Vagina (tissue), 2 donors: Measurements from ENCODE around the gene CAPN7.

Experiments
- CTCF ChIP-seq, 3 experiments: fragments of 450-650 bp in 2 of 3; fragments of 200-600 bp in 1 of 3; sonication (generic) in 1 of 3; IDR thresholded peaks; one replicate each; pipeline ENCODE4 v1.5.1; 2017 to 2019; ENCODE audit warnings: antibody characterized with exemption in 3 of 3, mild to moderate bottlenecking in 2 of 3, moderate library complexity in 2 of 3
- POLR2A ChIP-seq, 2 donors: fragments of 450-650 bp; IDR thresholded peaks; one replicate each; pipeline ENCODE4 v1.6.1; 2017; ENCODE audit warnings: antibody characterized with exemption in 2 of 2, mild to moderate bottlenecking in 2 of 2, moderate library complexity in 2 of 2
- POLR2AphosphoS5 ChIP-seq, 2 donors: sonication (generic); formaldehyde crosslinking; IDR thresholded peaks; one replicate each; pipeline ENCODE4 v1.9.0; 2017; ENCODE audit warnings: antibody characterized with exemption in 2 of 2, mild to moderate bottlenecking in 2 of 2, low read depth in 1 of 2; ENCODE audit not compliant: insufficient read depth in 1 of 2

GRCh38 chr3:15228147-15228546, 22.1 kb downstream of the CAPN7 start:
- no peak for TF ChIP-seq CTCF (IDR thresholded peaks at IDR 0.05)
- no peak for TF ChIP-seq POLR2AphosphoS5 (IDR thresholded peaks at IDR 0.05; ENCODE audit: insufficient read depth in 1 of 2, low read depth in 1 of 2)
- TF ChIP-seq POLR2A (IDR thresholded peaks at IDR 0.05), result no peak
